ENCODE data around the gene UGT1A5. TPM values are rescaled to one million over a fixed set of nuclear protein-coding genes. Genes with fewer than 3 reads are reported as not detected.

Gene UGT1A5
- total RNA-seq, 1 experiment from 2014 or later, result not detected

GRCh38 chr2:233680361-233681045, 32.2 kb upstream of the UGT1A5 start:
- no TSS peak for BruUV-seq (replicated peaks)
- no peak overlapping the region for H2AFZ ChIP-seq (ENCODE audit: low read depth, low read length, poor library complexity, severe bottlenecking)
- DNase-seq (ENCODE audit: low read depth, low spot score) (no peak), ATAC-seq (no peak)
- intact Hi-C loops (cut with micrococcal nuclease), result no loop called here
- no peak overlapping the region for H3K9ac ChIP-seq (ENCODE audit: low read length)
- H3K36me3 ChIP-seq (ENCODE audit: control insufficient read depth in 1 of 2, insufficient read depth in 2 of 2, low read length in 2 of 2), result no peaks in the 10 kb centered on the region
- H3K79me2 ChIP-seq (ENCODE audit: insufficient read depth, low read length), result no peaks in the 10 kb centered on the region
- POLR2A ChIA-PET, result no interaction called here
- no peaks in the 10 kb centered on the region for H4K20me1 ChIP-seq (ENCODE audit: insufficient read depth)
- H3K27me3 ChIP-seq (ENCODE audit: insufficient read depth, low read length), result peaks cover 18% of the 10 kb centered on the region; the same call in 1 of the 2 replicates
- TF ChIP-seq SRF (IDR thresholded peaks at IDR 0.05; ENCODE audit: low read depth) (no peak), POLR2AphosphoS5 (IDR thresholded peaks at IDR 0.05; ENCODE audit: low read depth, low read length) (no peak), FOSL1 (IDR thresholded peaks at IDR 0.05; ENCODE audit: low read depth) (no peak), REST (IDR thresholded peaks at IDR 0.05; ENCODE audit: low read depth) (no peak), ZNF274 (IDR thresholded peaks at IDR 0.05; ENCODE audit: low read depth, low read length) (no peak), JUND (IDR thresholded peaks at IDR 0.05) (no peak), YY1 (IDR thresholded peaks at IDR 0.05; ENCODE audit: extremely low read depth, insufficient replicate concordance, low read depth, low read length) (no peak), ZBTB33 (IDR thresholded peaks at IDR 0.05; ENCODE audit: extremely low read depth, insufficient replicate concordance, low read length) (no peak), SIN3A (IDR thresholded peaks at IDR 0.05; ENCODE audit: low read depth) (no peak), EGR1 (IDR thresholded peaks at IDR 0.05; ENCODE audit: low read depth) (no peak), RAD21 (IDR thresholded peaks at IDR 0.05; ENCODE audit: low read depth) (no peak), CEBPB (IDR thresholded peaks at IDR 0.05; ENCODE audit: low read depth) (no peak), EZH2phosphoT487 (IDR thresholded peaks at IDR 0.05; ENCODE audit: borderline replicate concordance) (no peak), CTCF (IDR thresholded peaks at IDR 0.05 in 2 of 3, conservative IDR thresholded peaks at IDR 0.05 in 1 of 3; ENCODE audit: borderline replicate concordance in 1 of 3, insufficient read depth in 1 of 3, low read depth in 2 of 3, low read length in 2 of 3) (no peak)
- no peak overlapping the region for H3K4me2 ChIP-seq (ENCODE audit: low read length)
- RAD21 ChIA-PET (ENCODE audit: low non-redundant PET in 1 of 2, low total read pairs in 2 of 2, uncharacterized antibody in 2 of 2, unreplicated experiment in 2 of 2), result no interaction called here
- H3K9me3 ChIP-seq (ENCODE audit: control insufficient read depth in 1 of 2, insufficient read depth in 1 of 2, low read depth in 1 of 2, low read length in 2 of 2), result no peaks in the 10 kb centered on the region
- no peaks in the 10 kb centered on the region for H3K4me1 ChIP-seq (ENCODE audit: control insufficient read depth in 1 of 2, insufficient read depth in 2 of 2, low read length in 2 of 2)
- H3K4me3 ChIP-seq (replicated peaks in 1 of 2; ENCODE audit: low read depth in 1 of 2, low read length in 2 of 2), result no peak overlapping the region
- no peak overlapping the region for H3K27ac ChIP-seq (ENCODE audit: low read depth, low read length)
- CTCF ChIA-PET, result no interaction called here
- H3K9me2 ChIP-seq (ENCODE audit: insufficient read depth), result no peaks in the 10 kb centered on the region

Data from HCT116 (cell line).